ENCODE data around the gene USP21. TPM values are rescaled to one million over a fixed set of nuclear protein-coding genes. Genes with fewer than 3 reads are reported as not detected.

Gene USP21
- polyA plus RNA-seq, 3 donors, result 11.0 to 42.8 (median 11.3) TPM

- no peak for DNase-seq
- Histone ChIP-seq H3K27me3 (ENCODE audit: control insufficient read depth in 2 of 2, insufficient read depth in 2 of 2, low read length in 2 of 2) (no peaks in the 10 kb centered on the region), H3K9me3 (replicated peaks in 1 of 2; ENCODE audit: control insufficient read depth in 1 of 2, insufficient read depth in 1 of 2, low read length in 2 of 2) (no peaks in the 10 kb centered on the region), H3K9ac (ENCODE audit: insufficient read depth, low read length, poor library complexity, severe bottlenecking) (no peak overlapping the region), H3K36me3 (replicated peaks in 1 of 2; ENCODE audit: control insufficient read depth in 1 of 2, insufficient read depth in 2 of 2, low read length in 2 of 2) (peaks cover 21 to 42% of the 10 kb centered on the region in 2 donors), H3K4me2 (replicated peaks; ENCODE audit: extremely low read depth, low read length, poor library complexity, severe bottlenecking) (no peak overlapping the region), H4K20me1 (ENCODE audit: insufficient read depth, low read length) (no peaks in the 10 kb centered on the region), H3K4me1 (ENCODE audit: control insufficient read depth in 1 of 2, insufficient read depth in 2 of 2, low read length in 2 of 2) (peaks cover 32 to 47% of the 10 kb centered on the region in 2 donors), H3K4me3 (replicated peaks in 1 of 3; ENCODE audit: low read depth in 2 of 3, low read length in 3 of 3) (no peak overlapping the region), H3K79me2 (ENCODE audit: insufficient read depth, low read length) (peaks cover 20% of the 10 kb centered on the region), H2AFZ (ENCODE audit: insufficient read depth, low read depth, low read length, poor library complexity, severe bottlenecking) (no peak overlapping the region), H3K27ac (ENCODE audit: low read depth in 1 of 2, low read length in 2 of 2) (peak overlapping the region in 1 of 2 donors; percentile 22)
- peaks cover 0 to 2% (median 0%) of the 10 kb centered on the region in 3 donors for H3K27me3 Mint-ChIP-seq (ENCODE audit: low read depth in 3 of 3)
- 94% methylated on average over 3 of the region's 5 CpGs for WGBS (ENCODE audit: insufficient coverage)
- no peaks in the 10 kb centered on the region for H3K9me3 Mint-ChIP-seq
- TF ChIP-seq CTCF (IDR thresholded peaks at IDR 0.05), result no peak
- peaks cover 42 to 57% of the 10 kb centered on the region in 2 donors for H3K36me3 Mint-ChIP-seq
- peaks cover 51% of the 10 kb centered on the region for H3K4me1 Mint-ChIP-seq
- intact Hi-C loops (cut with micrococcal nuclease), result no loop called here
- no peak overlapping the region for H3K4me3 Mint-ChIP-seq
- peak overlapping the region in 6 of 7 donors; percentile 10 to 99 (median 61) for H3K27ac Mint-ChIP-seq
These were observed 4.5 kb downstream of the USP21 start for GRCh38 chr1:161163793-161164192.

GRCh38 chr1:161164901-161165610, 5.8 kb downstream of the USP21 start:
- Mint-ChIP-seq H3K27me3 (ENCODE audit: low read depth in 3 of 3) (peaks cover 0 to 2% (median 0%) of the 10 kb centered on the region in 3 donors), H3K36me3 (peaks cover 49 to 66% of the 10 kb centered on the region in 2 donors), H3K4me3 (peak overlapping the region in 1 of 2 donors; percentile 83), H3K27ac (peak overlapping the region; percentile 95 to 99 (median 97)), H3K4me1 (peaks cover 45% of the 10 kb centered on the region), H3K9me3 (no peaks in the 10 kb centered on the region)
- TF ChIP-seq CTCF (IDR thresholded peaks at IDR 0.05), result no peak
- H2AFZ ChIP-seq (ENCODE audit: insufficient read depth, low read depth, low read length, poor library complexity, severe bottlenecking), result peak overlapping the region; percentile 89
- H3K4me2 ChIP-seq (replicated peaks; ENCODE audit: extremely low read depth, low read length, poor library complexity, severe bottlenecking), result peak overlapping the region; percentile 78
- peak overlapping the region; percentile 33 to 75 (median 73) for H3K4me3 ChIP-seq (replicated peaks in 1 of 3; ENCODE audit: low read depth in 2 of 3, low read length in 3 of 3)
- H3K36me3 ChIP-seq (replicated peaks in 1 of 2; ENCODE audit: control insufficient read depth in 1 of 2, insufficient read depth in 2 of 2, low read length in 2 of 2), result peaks cover 21 to 55% of the 10 kb centered on the region in 2 donors
- H3K4me1 ChIP-seq (ENCODE audit: control insufficient read depth in 1 of 2, insufficient read depth in 2 of 2, low read length in 2 of 2), result peaks cover 24 to 37% of the 10 kb centered on the region in 2 donors
- intact Hi-C loops (cut with micrococcal nuclease), result no loop called here
- peak overlapping the region; percentile 85 for H3K9ac ChIP-seq (ENCODE audit: insufficient read depth, low read length, poor library complexity, severe bottlenecking)
- DNase-seq, result no peak
- H4K20me1 ChIP-seq (ENCODE audit: insufficient read depth, low read length), result no peaks in the 10 kb centered on the region
- H3K79me2 ChIP-seq (ENCODE audit: insufficient read depth, low read length), result peaks cover 13% of the 10 kb centered on the region
- WGBS (ENCODE audit: insufficient coverage), result 88% methylated on average over 6 of the region's 14 CpGs
- H3K27ac ChIP-seq (ENCODE audit: low read depth in 1 of 2, low read length in 2 of 2), result peak overlapping the region; percentile 91 to 98
- H3K27me3 ChIP-seq (ENCODE audit: control insufficient read depth in 2 of 2, insufficient read depth in 2 of 2, low read length in 2 of 2), result no peaks in the 10 kb centered on the region
- no peaks in the 10 kb centered on the region for H3K9me3 ChIP-seq (replicated peaks in 1 of 2; ENCODE audit: control insufficient read depth in 1 of 2, insufficient read depth in 1 of 2, low read length in 2 of 2)

Data from CD14-positive monocyte (primary cell).